ENCODE data around the gene METTL4. TPM values are rescaled to one million over a fixed set of nuclear protein-coding genes. Genes with fewer than 3 reads are reported as not detected.

The METTL4 gene
- total RNA-seq, 2 experiments from 2014 or later: 12.8 to 22.0 TPM

GRCh38 chr18:2589345-2590068 is 18.2 kb upstream of the METTL4 start:
- peaks cover 44% of the 10 kb centered on the region for H3K4me1 Mint-ChIP-seq
- peak overlapping the region; percentile 93 for H3K27ac Mint-ChIP-seq
- intact Hi-C loops (cut with DNase I, micrococcal nuclease): loop anchor here (2.0 to 5.0 kb wide), 5 partner anchors 17 to 673 kb away; partner anchors contain the start of genes SMCHD1 (in 2 of the 2) and MYL12B (in 1 of the 2)
- no peaks in the 10 kb centered on the region for H3K9me3 Mint-ChIP-seq (ENCODE audit: low read depth)
- ChIA-PET POLR2A (interaction anchor here (0.8 to 0.9 kb wide), 2 partner anchors 10 to 23 kb away, joined by 3 read pairs; no protein-coding TSS in a partner anchor), CTCF (interaction anchor here (0.6 to 1.8 kb wide), 7 partner anchors 11 to 143 kb away, joined by 3 to 7 read pairs (median 3); no protein-coding TSS in a partner anchor)
- H3K36me3 Mint-ChIP-seq (ENCODE audit: low read depth): peaks cover 72% of the 10 kb centered on the region
- peak; percentile 78 for ATAC-seq
- peak overlapping the region; percentile 43 for H3K4me3 Mint-ChIP-seq
- H3K27me3 Mint-ChIP-seq: no peaks in the 10 kb centered on the region
- no peak for DNase-seq

DNA sequence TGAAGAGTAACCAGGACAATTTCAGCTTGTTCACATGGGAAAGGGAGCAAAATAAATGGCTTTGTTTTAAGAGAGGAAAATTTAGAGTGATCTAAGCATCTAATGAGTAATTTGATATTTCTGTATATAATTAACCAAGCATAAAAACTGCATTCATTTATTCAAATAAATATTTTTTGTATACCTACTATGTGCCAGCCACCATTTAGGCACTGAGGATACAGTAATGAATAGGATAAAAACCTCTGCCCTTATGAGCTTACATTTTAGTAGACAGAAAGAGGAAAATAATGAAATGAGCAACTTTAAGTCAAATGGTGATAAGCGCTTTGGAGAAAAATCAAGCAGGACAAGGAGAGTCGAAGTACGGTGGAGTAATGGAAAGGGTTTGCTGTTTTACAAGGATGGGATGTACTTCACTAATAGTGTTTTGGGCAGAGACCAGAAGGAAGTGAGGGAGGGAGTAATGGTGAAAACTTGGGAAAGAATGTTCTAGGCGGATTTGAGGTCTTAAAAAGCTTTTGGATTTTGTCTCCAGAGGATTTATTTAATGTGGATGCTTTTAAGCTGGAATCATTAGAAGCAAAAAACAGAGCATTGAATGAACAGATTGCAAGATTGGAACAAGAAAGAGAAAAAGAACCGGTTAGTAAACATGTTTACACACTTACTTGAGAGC is 17.5 kb upstream of the METTL4 start:
- Mint-ChIP-seq H3K4me3 (peak overlapping the region; percentile 43), H3K9me3 (ENCODE audit: low read depth) (no peaks in the 10 kb centered on the region), H3K4me1 (peaks cover 39% of the 10 kb centered on the region), H3K27ac (peak overlapping the region; percentile 93), H3K27me3 (no peaks in the 10 kb centered on the region), H3K36me3 (ENCODE audit: low read depth) (peaks cover 67% of the 10 kb centered on the region)
- DNase-seq (no peak), ATAC-seq (no peak)
- intact Hi-C loops (cut with DNase I, micrococcal nuclease): loop anchor here (2.0 to 5.0 kb wide), 4 partner anchors 16 to 673 kb away; partner anchors contain the start of genes SMCHD1 (in 2 of the 2) and MYL12B (in 1 of the 2)
- ChIA-PET POLR2A (interaction anchor here (0.8 to 0.9 kb wide), 2 partner anchors 9 to 22 kb away, joined by 3 read pairs; no protein-coding TSS in a partner anchor), CTCF (interaction anchor here (0.6 to 1.8 kb wide), 6 partner anchors 10 to 144 kb away, joined by 3 to 7 read pairs (median 3); no protein-coding TSS in a partner anchor)

- Mint-ChIP-seq H3K36me3 (ENCODE audit: low read depth) (peaks cover 58% of the 10 kb centered on the region), H3K27me3 (no peaks in the 10 kb centered on the region), H3K4me3 (no peak overlapping the region), H3K9me3 (ENCODE audit: low read depth) (no peaks in the 10 kb centered on the region), H3K4me1 (peaks cover 38% of the 10 kb centered on the region), H3K27ac (peak overlapping the region; percentile 10)
- intact Hi-C loops (cut with DNase I, micrococcal nuclease): loop anchor here (2.0 to 5.0 kb wide), 4 partner anchors 15 to 675 kb away; partner anchors contain the start of genes SMCHD1 (in 2 of the 2) and MYL12B (in 1 of the 2)
- no peak for DNase-seq
- ChIA-PET CTCF (interaction anchor here (1.8 kb wide), 1 partner anchor 14 kb away, joined by 7 read pairs; no protein-coding TSS in a partner anchor), POLR2A (no interaction called here)
- peak; percentile 47 for ATAC-seq
Observed at GRCh38 chr18:2587788-2588187, 16.5 kb upstream of the METTL4 start.

- H3K4me1 Mint-ChIP-seq: peaks cover 48% of the 10 kb centered on the region
- H3K9me3 Mint-ChIP-seq (ENCODE audit: low read depth): no peaks in the 10 kb centered on the region
- no peak for ATAC-seq
- peaks cover 55% of the 10 kb centered on the region for H3K36me3 Mint-ChIP-seq (ENCODE audit: low read depth)
- intact Hi-C loops (cut with DNase I, micrococcal nuclease): loop anchor here (2.0 to 5.0 kb wide), 7 partner anchors 15 to 1029 kb away; partner anchors contain the start of genes EMILIN2 (in 1 of the 2) and MYL12B (in 1 of the 2)
- CTCF ChIA-PET: interaction anchor here (1.0 to 2.1 kb wide), 7 partner anchors 15 to 236 kb away, joined by 3 to 7 read pairs (median 4); no protein-coding TSS in a partner anchor
- POLR2A ChIA-PET: interaction anchor here (0.5 to 1.1 kb wide), 3 partner anchors 29 to 300 kb away, joined by 3 to 4 read pairs (median 3); no protein-coding TSS in a partner anchor
- DNase-seq: no peak
- H3K27ac Mint-ChIP-seq: peak overlapping the region; percentile 18
- peak overlapping the region; percentile 98 for H3K4me3 Mint-ChIP-seq
- no peaks in the 10 kb centered on the region for H3K27me3 Mint-ChIP-seq
Observed at GRCh38 chr18:2573408-2573807, 2.1 kb upstream of the METTL4 start.

- Mint-ChIP-seq H3K4me3 (peak overlapping the region; percentile 98), H3K27ac (peak overlapping the region; percentile 95), H3K9me3 (ENCODE audit: low read depth) (no peaks in the 10 kb centered on the region), H3K36me3 (ENCODE audit: low read depth) (peaks cover 52% of the 10 kb centered on the region), H3K27me3 (no peaks in the 10 kb centered on the region), H3K4me1 (peaks cover 48% of the 10 kb centered on the region)
- CTCF ChIA-PET: interaction anchor here (1.1 to 2.1 kb wide), 2 partner anchors 16 to 36 kb away, joined by 3 to 7 read pairs; no protein-coding TSS in a partner anchor
- POLR2A ChIA-PET: interaction anchor here (0.5 to 1.1 kb wide), 2 partner anchors 30 to 84 kb away, joined by 3 to 4 read pairs; no protein-coding TSS in a partner anchor
- no peak for ATAC-seq
- intact Hi-C loops (cut with DNase I, micrococcal nuclease): loop anchor here (2.0 to 5.0 kb wide), 7 partner anchors 16 to 1029 kb away; partner anchors contain the start of genes EMILIN2 (in 1 of the 2) and MYL12B (in 1 of the 2)
- no peak for DNase-seq
Observed at GRCh38 chr18:2572892-2573291, 1.6 kb upstream of the METTL4 start.

DNA sequence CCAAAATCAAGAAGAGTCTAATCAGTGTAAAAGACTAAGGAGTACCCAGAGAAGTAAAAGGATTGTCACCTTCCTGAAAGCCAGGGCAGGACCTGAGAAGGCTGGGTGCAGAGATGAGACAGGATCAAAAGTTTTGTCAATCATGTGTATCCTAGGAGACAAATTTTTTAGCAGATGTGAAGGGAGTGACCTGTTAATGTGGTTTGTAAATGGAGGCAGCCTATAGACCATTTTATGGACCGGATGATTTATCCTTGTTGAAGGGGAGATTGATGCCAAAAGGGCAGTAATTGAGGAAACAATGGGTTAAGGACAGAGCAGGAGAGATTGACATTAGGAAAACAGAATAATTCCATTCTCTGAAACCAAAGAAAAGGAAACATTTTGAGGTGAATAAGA is 865 bp upstream of the METTL4 start:
- intact Hi-C loops (cut with DNase I, micrococcal nuclease): loop anchor here (2.0 to 5.0 kb wide), 7 partner anchors 17 to 1030 kb away; partner anchors contain the start of genes EMILIN2 (in 1 of the 2) and MYL12B (in 1 of the 2)
- DNase-seq: peak; percentile 23
- peak overlapping the region; percentile 98 for H3K4me3 Mint-ChIP-seq
- ATAC-seq: peak; percentile 45
- H3K27me3 Mint-ChIP-seq: no peaks in the 10 kb centered on the region
- H3K36me3 Mint-ChIP-seq (ENCODE audit: low read depth): peaks cover 50% of the 10 kb centered on the region
- CTCF ChIA-PET: interaction anchor here (0.8 to 1.7 kb wide), 5 partner anchors 55 to 726 kb away, joined by 3 to 5 read pairs (median 3); partner anchors contain the start of gene SMCHD1
- POLR2A ChIA-PET: interaction anchor here (1.1 to 1.3 kb wide), 2 partner anchors 84 to 85 kb away, joined by 3 read pairs; no protein-coding TSS in a partner anchor
- no peaks in the 10 kb centered on the region for H3K9me3 Mint-ChIP-seq (ENCODE audit: low read depth)
- peaks cover 50% of the 10 kb centered on the region for H3K4me1 Mint-ChIP-seq
- peak overlapping the region; percentile 95 for H3K27ac Mint-ChIP-seq

- ATAC-seq (peak; percentile 67), DNase-seq (peak; percentile 76)
- CTCF ChIA-PET: interaction anchor here (1.0 to 1.7 kb wide), 3 partner anchors 35 to 727 kb away, joined by 3 to 4 read pairs (median 3); no protein-coding TSS in a partner anchor
- Mint-ChIP-seq H3K9me3 (ENCODE audit: low read depth) (no peaks in the 10 kb centered on the region), H3K27ac (peak overlapping the region; percentile 95), H3K4me3 (peak overlapping the region; percentile 98), H3K4me1 (peaks cover 51% of the 10 kb centered on the region), H3K36me3 (ENCODE audit: low read depth) (peaks cover 47% of the 10 kb centered on the region), H3K27me3 (no peaks in the 10 kb centered on the region)
- intact Hi-C loops (cut with DNase I, micrococcal nuclease): loop anchor here (1.0 to 5.0 kb wide), 11 partner anchors 71 to 1032 kb away; partner anchors contain the start of genes EMILIN2 (in 1 of the 2), MYL12A (in 1 of the 2), MYL12B (in 1 of the 2) and SMCHD1 (in 1 of the 2)
- POLR2A ChIA-PET: interaction anchor here (0.6 to 1.3 kb wide), 4 partner anchors 35 to 87 kb away, joined by 3 to 5 read pairs (median 5); partner anchors contain the start of gene SMCHD1
Observed at GRCh38 chr18:2570772-2571199, 519 bp downstream of the METTL4 start.

DNA sequence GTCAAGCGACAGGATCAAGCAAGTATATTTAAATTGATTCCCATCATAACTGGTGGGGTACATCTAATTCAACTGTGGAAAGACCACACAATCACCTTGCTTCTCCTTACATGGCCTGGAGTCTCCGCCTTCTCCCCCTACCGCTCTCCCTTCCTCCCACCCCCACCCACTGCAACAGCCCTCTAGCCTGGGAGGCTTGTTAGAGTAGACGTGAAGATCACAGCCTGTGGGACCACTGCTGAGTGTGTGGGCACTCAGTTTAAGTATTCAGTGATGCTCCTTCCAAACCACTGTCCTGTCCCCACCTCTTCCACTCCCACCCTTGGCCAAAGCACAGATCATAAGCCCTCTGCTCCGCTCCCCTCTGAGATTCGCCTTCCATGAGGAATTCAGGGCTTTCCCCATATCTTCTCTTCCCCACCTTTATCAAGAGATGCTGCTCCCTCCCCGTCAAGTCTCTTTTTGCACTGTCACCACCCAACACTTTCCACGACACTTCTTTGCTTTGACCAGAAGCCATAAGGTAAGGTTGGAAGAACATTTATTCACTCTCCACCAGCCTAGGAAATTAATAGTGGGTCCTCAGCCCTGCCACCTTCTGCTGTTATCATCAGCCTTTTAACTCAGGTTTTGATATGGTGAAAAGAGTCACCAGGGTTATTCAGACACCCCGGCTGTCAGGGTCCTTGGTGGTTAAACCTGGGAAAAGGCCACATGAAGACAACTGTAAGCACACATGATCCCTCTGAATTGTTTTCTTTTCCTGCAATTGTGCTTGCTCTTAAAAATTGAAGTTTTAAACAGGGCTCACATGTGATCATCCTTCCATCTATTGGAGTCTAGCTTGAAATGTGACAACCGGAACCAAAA is 1.7 kb downstream of the METTL4 start:
- DNase-seq: no peak
- Mint-ChIP-seq H3K27me3 (no peaks in the 10 kb centered on the region), H3K4me3 (peak overlapping the region; percentile 98), H3K27ac (peak overlapping the region; percentile 24), H3K4me1 (peaks cover 57% of the 10 kb centered on the region), H3K36me3 (ENCODE audit: low read depth) (peaks cover 48% of the 10 kb centered on the region), H3K9me3 (ENCODE audit: low read depth) (no peaks in the 10 kb centered on the region)
- POLR2A ChIA-PET: no interaction called here
- no peak for ATAC-seq
- intact Hi-C loops (cut with DNase I, micrococcal nuclease): loop anchor here (2.0 to 5.0 kb wide), 8 partner anchors 73 to 1033 kb away; partner anchors contain the start of genes EMILIN2 (in 1 of the 2) and MYL12B (in 1 of the 2)
- CTCF ChIA-PET: no interaction called here

DNA sequence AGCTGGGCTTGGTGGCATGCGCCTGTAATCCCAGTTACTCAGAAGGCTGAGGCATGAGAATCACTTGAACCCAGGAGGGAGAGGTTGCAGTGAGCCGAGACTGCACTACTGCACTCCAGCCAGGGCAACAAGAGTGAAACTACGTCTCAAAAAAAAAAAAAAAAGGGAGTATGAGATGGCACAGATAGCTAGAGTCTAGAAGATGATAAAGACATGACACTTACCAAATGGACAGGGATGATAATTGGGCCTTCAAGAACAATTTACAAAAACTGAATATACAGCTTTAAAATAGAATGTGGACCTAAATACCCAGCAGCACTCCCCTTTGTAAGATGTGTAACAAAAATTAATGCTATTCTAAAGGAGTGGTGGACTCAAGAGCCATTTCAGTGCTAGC is 2.7 kb downstream of the METTL4 start:
- Mint-ChIP-seq H3K4me1 (peaks cover 55% of the 10 kb centered on the region), H3K27ac (no peak overlapping the region), H3K27me3 (no peaks in the 10 kb centered on the region), H3K9me3 (ENCODE audit: low read depth) (no peaks in the 10 kb centered on the region), H3K4me3 (peak overlapping the region; percentile 2), H3K36me3 (ENCODE audit: low read depth) (peaks cover 44% of the 10 kb centered on the region)
- ChIA-PET CTCF (interaction anchor here (0.7 kb wide), 1 partner anchor 23 kb away, joined by 3 read pairs; no protein-coding TSS in a partner anchor), POLR2A (interaction anchor here (0.7 kb wide), 1 partner anchor 42 kb away, joined by 4 read pairs; no protein-coding TSS in a partner anchor)
- no peak for DNase-seq
- intact Hi-C loops (cut with DNase I, micrococcal nuclease): no loop called here
- ATAC-seq: no peak

Data from activated CD4-positive, alpha-beta T cell treated with anti-CD3 and anti-CD28 coated beads for 36 hours (primary cell).